Uterus (tissue), 4 donors: ENCODE results near the gene PTTG1IP2. TPM values are rescaled to one million over a fixed set of nuclear protein-coding genes. Genes with fewer than 3 reads are reported as not detected.

ENCODE experiments used
- DNase-seq, 2 donors: peaks; one replicate each; pipeline ENCODE4 v3.0.0-alpha.2; 2019 to 2020
- H3K27ac ChIP-seq, 2 donors: fragments of 200-600 bp; sonication (generic); 1 replicate in 1 of 2; 2 replicates in 1 of 2; pipeline ENCODE4 v1.5.1; 2016 to 2018
- H3K27me3 ChIP-seq, 2 donors: fragments of 200-600 bp; sonication (generic); one replicate each; pipeline ENCODE4 v1.5.1; 2018 to 2019; ENCODE audit warnings: control low read depth in 1 of 2
- H3K36me3 ChIP-seq, 2 donors: fragments of 200-600 bp; sonication (generic); one replicate each; pipeline ENCODE4 v1.5.1; 2019; ENCODE audit warnings: control low read depth in 1 of 2
- H3K4me1 ChIP-seq, 2 donors: fragments of 200-600 bp; sonication (generic); one replicate each; pipeline ENCODE4 v1.5.1; 2018 to 2019; ENCODE audit warnings: control low read depth in 1 of 2
- H3K4me3 ChIP-seq, 2 donors: fragments of 200-600 bp; sonication (generic); 1 replicate in 1 of 2; 2 replicates in 1 of 2; pipeline ENCODE4 v1.5.1; 2018 to 2019; ENCODE audit warnings: mild to moderate bottlenecking in 1 of 2
- H3K9me3 ChIP-seq, 2 donors: fragments of 200-600 bp; sonication (generic); one replicate each; pipeline ENCODE4 v1.5.1; 2019; ENCODE audit warnings: control low read depth in 1 of 2
- POLR2A ChIP-seq, 2 donors: fragments of 450-650 bp; IDR thresholded peaks; one replicate each; pipeline ENCODE4 v1.6.1; 2016; ENCODE audit warnings: antibody characterized with exemption in 2 of 2, mild to moderate bottlenecking in 1 of 2, moderate library complexity in 1 of 2
- intact Hi-C: fragments of 100-400 bp; cut with DNase I; formaldehyde crosslinking; loops from one replicate; pipeline ENCODE4 v1.15.1; 2023; ENCODE audit warnings: low total_unique reads
- total RNA-seq, 4 donors: library from RNA; depleted of rRNA in 3 of 4; stranded (reverse); fragments of >200 nt in 3 of 4; gene quantifications; one replicate each; pipeline versions ENCODE4 v1.1.0 to v1.2.4, GENCODE V29; 2014 to 2023
- TF ChIP-seq, protein P1 (sequence below), 4 experiments: fragments of 200-600 bp in 2 of 4; fragments of 450-650 bp in 2 of 4; sonication (generic) in 2 of 4; IDR thresholded peaks; one replicate each; pipeline ENCODE4 v1.5.1; 2016 to 2019; ENCODE audit warnings: antibody characterized with exemption in 4 of 4, mild to moderate bottlenecking in 2 of 4, moderate library complexity in 1 of 4
- donor health status: DM: yes; HTN: yes; CAD: no.

Gene PTTG1IP2
- total RNA-seq, 4 donors from 2014 or later, result not detected

GRCh38 chr7:90432752-90433151 is 36.7 kb upstream of the PTTG1IP2 start:
- H3K4me1 ChIP-seq, result no peaks in the 10 kb centered on the region
- no peak for TF ChIP-seq POLR2A (IDR thresholded peaks at IDR 0.05)
- TF ChIP-seq, protein P1, sequence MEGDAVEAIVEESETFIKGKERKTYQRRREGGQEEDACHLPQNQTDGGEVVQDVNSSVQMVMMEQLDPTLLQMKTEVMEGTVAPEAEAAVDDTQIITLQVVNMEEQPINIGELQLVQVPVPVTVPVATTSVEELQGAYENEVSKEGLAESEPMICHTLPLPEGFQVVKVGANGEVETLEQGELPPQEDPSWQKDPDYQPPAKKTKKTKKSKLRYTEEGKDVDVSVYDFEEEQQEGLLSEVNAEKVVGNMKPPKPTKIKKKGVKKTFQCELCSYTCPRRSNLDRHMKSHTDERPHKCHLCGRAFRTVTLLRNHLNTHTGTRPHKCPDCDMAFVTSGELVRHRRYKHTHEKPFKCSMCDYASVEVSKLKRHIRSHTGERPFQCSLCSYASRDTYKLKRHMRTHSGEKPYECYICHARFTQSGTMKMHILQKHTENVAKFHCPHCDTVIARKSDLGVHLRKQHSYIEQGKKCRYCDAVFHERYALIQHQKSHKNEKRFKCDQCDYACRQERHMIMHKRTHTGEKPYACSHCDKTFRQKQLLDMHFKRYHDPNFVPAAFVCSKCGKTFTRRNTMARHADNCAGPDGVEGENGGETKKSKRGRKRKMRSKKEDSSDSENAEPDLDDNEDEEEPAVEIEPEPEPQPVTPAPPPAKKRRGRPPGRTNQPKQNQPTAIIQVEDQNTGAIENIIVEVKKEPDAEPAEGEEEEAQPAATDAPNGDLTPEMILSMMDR (IDR thresholded peaks at IDR 0.05), result no peak
- no peak overlapping the region for H3K4me3 ChIP-seq
- peaks cover 0 to 2% of the 10 kb centered on the region in 2 donors for H3K9me3 ChIP-seq
- H3K36me3 ChIP-seq, result no peaks in the 10 kb centered on the region
- H3K27me3 ChIP-seq, result no peaks in the 10 kb centered on the region
- intact Hi-C loops, result no loop called here
- H3K27ac ChIP-seq, result no peak overlapping the region
- no peak for DNase-seq

DNA sequence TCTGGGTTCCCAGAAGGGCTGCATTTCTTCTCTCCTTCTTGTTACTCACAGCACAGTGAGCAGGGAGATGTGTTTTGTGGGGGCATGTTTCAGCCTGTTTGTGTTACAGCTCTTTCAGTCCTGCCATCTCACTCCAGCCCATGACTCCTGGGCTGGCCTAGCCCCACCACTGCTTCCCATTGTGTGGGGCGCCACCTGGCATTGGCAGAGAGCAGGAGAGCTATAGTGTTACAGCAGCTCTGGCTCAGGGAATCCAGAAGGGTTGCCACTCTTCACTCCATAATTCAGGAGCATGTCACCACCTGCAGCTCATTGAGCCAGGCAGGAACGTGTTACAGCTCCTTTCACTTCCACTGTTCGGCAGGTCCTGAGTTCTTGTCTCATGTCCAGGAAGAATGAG is 36.2 kb upstream of the PTTG1IP2 start:
- no peak overlapping the region for H3K4me3 ChIP-seq
- DNase-seq, result no peak
- intact Hi-C loops, result no loop called here
- H3K27ac ChIP-seq, result no peak overlapping the region
- TF ChIP-seq, protein P1 (IDR thresholded peaks at IDR 0.05), result no peak
- TF ChIP-seq POLR2A (IDR thresholded peaks at IDR 0.05), result no peak
- H3K9me3 ChIP-seq, result peaks cover 0 to 2% of the 10 kb centered on the region in 2 donors
- no peaks in the 10 kb centered on the region for H3K4me1 ChIP-seq
- no peaks in the 10 kb centered on the region for H3K27me3 ChIP-seq
- no peaks in the 10 kb centered on the region for H3K36me3 ChIP-seq

- no peaks in the 10 kb centered on the region for H3K4me1 ChIP-seq
- intact Hi-C loops, result no loop called here
Observed at GRCh38 chr7:90445633-90446032, 23.8 kb upstream of the PTTG1IP2 start.

GRCh38 chr7:90446137-90446899 is 23.1 kb upstream of the PTTG1IP2 start:
- no peaks in the 10 kb centered on the region for H3K36me3 ChIP-seq
- no peaks in the 10 kb centered on the region for H3K4me1 ChIP-seq
- DNase-seq, result no peak
- TF ChIP-seq, protein P1 (IDR thresholded peaks at IDR 0.05), result no peak
- no peak for TF ChIP-seq POLR2A (IDR thresholded peaks at IDR 0.05)
- H3K27ac ChIP-seq, result no peak overlapping the region
- no peak overlapping the region for H3K4me3 ChIP-seq
- intact Hi-C loops, result no loop called here
- H3K9me3 ChIP-seq, result no peaks in the 10 kb centered on the region
- H3K27me3 ChIP-seq, result no peaks in the 10 kb centered on the region

More at GRCh38 chr7:90445633-90446032, 23.8 kb upstream of the PTTG1IP2 start:
- Histone ChIP-seq H3K27me3 (no peaks in the 10 kb centered on the region), H3K4me3 (no peak overlapping the region), H3K9me3 (no peaks in the 10 kb centered on the region), H3K27ac (no peak overlapping the region), H3K36me3 (no peaks in the 10 kb centered on the region)
- no peak for TF ChIP-seq POLR2A (IDR thresholded peaks at IDR 0.05)
- TF ChIP-seq, protein P1 (IDR thresholded peaks at IDR 0.05), result no peak
- DNase-seq, result no peak

DNA sequence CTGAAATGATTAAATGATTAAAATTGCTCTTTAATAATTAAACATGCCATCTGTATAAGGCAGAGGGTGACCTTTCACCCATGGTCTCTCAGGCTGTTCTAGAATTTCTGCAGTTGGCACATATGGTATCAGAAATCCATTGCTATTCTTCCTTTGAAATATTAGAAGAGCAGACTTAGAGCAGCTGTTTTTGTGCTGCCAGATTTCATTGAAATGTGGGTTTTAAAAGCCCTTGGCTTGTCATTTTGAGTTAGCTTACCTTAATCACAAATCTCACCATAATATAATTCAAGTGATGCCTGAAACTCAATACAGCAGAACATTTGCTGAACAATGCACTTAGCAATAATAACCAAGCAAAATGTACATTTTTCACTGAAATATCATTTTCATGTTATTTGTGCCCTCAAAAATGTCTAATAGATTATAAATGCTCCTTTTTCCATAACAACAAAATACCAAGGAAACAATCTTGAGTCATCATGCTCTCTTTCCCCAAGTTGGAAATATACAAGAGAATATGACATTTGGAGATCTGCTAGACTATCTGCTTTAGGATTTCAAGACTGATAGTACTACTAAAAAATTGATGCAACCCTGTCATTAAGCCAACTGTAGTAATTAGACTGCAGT is 16.1 kb upstream of the PTTG1IP2 start:
- H3K4me3 ChIP-seq, result no peak overlapping the region
- H3K4me1 ChIP-seq, result no peaks in the 10 kb centered on the region
- no peak for TF ChIP-seq POLR2A (IDR thresholded peaks at IDR 0.05)
- TF ChIP-seq, protein P1 (IDR thresholded peaks at IDR 0.05), result no peak
- no peaks in the 10 kb centered on the region for H3K36me3 ChIP-seq
- intact Hi-C loops, result no loop called here
- no peaks in the 10 kb centered on the region for H3K9me3 ChIP-seq
- no peak for DNase-seq
- no peaks in the 10 kb centered on the region for H3K27me3 ChIP-seq
- H3K27ac ChIP-seq, result no peak overlapping the region
